Hepatocyte (in vitro differentiated cells): ENCODE measurements around the gene ANXA9. TPM values are rescaled to one million over a fixed set of nuclear protein-coding genes. Genes with fewer than 3 reads are reported as not detected.
A peak's percentile ranks its signal among the peaks of the same experiment; 100 is the strongest.

Experiments used
- DNase-seq: peaks from one replicate; pipeline ENCODE4 v3.0.0-alpha.2; 2016; ENCODE audit warnings: low spot score
- H2AFZ ChIP-seq: fragments of 200-600 bp; sonication (generic); 2 replicates; pipeline ENCODE4 v1.6.0; 2016; ENCODE audit warnings: antibody characterized with exemption, mild to moderate bottlenecking
- H3K27ac ChIP-seq: fragments of 200-600 bp; sonication (generic); 2 replicates; pipeline ENCODE4 v1.5.1; 2016; ENCODE audit warnings: mild to moderate bottlenecking
- H3K27me3 ChIP-seq: fragments of 200-600 bp; sonication (generic); 2 replicates; pipeline ENCODE4 v1.6.1; 2016
- H3K36me3 ChIP-seq: fragments of 200-600 bp; sonication (generic); replicated peaks from 2 replicates; pipeline ENCODE4 v1.5.1; 2016; ENCODE audit warnings: low read depth; ENCODE audit not compliant: insufficient read depth
- H3K4me1 ChIP-seq: fragments of 200-600 bp; sonication (generic); 2 replicates; pipeline ENCODE4 v1.5.1; 2016; ENCODE audit warnings: mild to moderate bottlenecking, moderate library complexity; ENCODE audit not compliant: insufficient read depth
- H3K4me2 ChIP-seq: fragments of 200-600 bp; sonication (generic); 2 replicates; pipeline ENCODE4 v1.6.0; 2016
- H3K4me3 ChIP-seq: fragments of 200-600 bp; sonication (generic); 2 replicates; pipeline ENCODE4 v1.5.1; 2016; ENCODE audit warnings: mild to moderate bottlenecking
- H3K79me2 ChIP-seq: fragments of 200-600 bp; sonication (generic); 2 replicates; pipeline ENCODE4 v1.6.0; 2017; ENCODE audit warnings: mild to moderate bottlenecking
- H3K9me2 ChIP-seq: fragments of 200-600 bp; sonication (generic); replicated peaks from 2 replicates; pipeline ENCODE4 v1.6.0; 2017; ENCODE audit warnings: mild to moderate bottlenecking; ENCODE audit not compliant: insufficient read depth
- H3K9me3 ChIP-seq: fragments of 200-600 bp; sonication (generic); 2 replicates; pipeline ENCODE4 v1.5.1; 2016; ENCODE audit warnings: low read depth, mild to moderate bottlenecking
- H4K20me1 ChIP-seq: fragments of 200-600 bp; sonication (generic); 2 replicates; pipeline ENCODE4 v1.6.0; 2016; ENCODE audit warnings: mild to moderate bottlenecking; ENCODE audit not compliant: insufficient read depth, poor library complexity, severe bottlenecking
- CTCF ChIP-seq: fragments of 200-600 bp; sonication (generic); IDR thresholded peaks from 2 replicates; pipeline ENCODE4 v1.5.1; 2016; ENCODE audit warnings: antibody characterized with exemption, mild to moderate bottlenecking; ENCODE audit not compliant: poor library complexity
- EZH2 ChIP-seq: fragments of 200-600 bp; sonication (generic); IDR thresholded peaks from 2 replicates; pipeline ENCODE4 v1.6.1; 2016; ENCODE audit warnings: antibody characterized with exemption, mild to moderate bottlenecking, borderline replicate concordance
- EZH2phosphoT487 ChIP-seq: fragments of 200-600 bp; sonication (generic); IDR thresholded peaks from one replicate; pipeline ENCODE4 v1.6.1; 2018; ENCODE audit warnings: antibody characterized with exemption, mild to moderate bottlenecking, low read depth, moderate library complexity; ENCODE audit not compliant: unreplicated experiment, severe bottlenecking
- WGBS: methylation state at CpG from one replicate; pipeline ENCODE4 v1.1.6; 2016; ENCODE audit warnings: low lambda C conversion rate; ENCODE audit errors: missing lambda C conversion rate; 5-methylcytosine and 5-hydroxymethylcytosine counted together
- polyA plus RNA-seq: library from polyadenylated mRNA; unstranded; fragments of >200 nt; fragmentation: Nextera tagmentation; extraction: Ambion mirVana; gene quantifications from 2 replicates; pipeline ENCODE4 v1.2.1, GENCODE V29; 2016
- total RNA-seq: library from RNA; depleted of rRNA; stranded (reverse); fragments of >200 nt; gene quantifications from 2 replicates; pipeline ENCODE4 v1.2.3, GENCODE V29; 2014

ANXA9 gene, protein sequence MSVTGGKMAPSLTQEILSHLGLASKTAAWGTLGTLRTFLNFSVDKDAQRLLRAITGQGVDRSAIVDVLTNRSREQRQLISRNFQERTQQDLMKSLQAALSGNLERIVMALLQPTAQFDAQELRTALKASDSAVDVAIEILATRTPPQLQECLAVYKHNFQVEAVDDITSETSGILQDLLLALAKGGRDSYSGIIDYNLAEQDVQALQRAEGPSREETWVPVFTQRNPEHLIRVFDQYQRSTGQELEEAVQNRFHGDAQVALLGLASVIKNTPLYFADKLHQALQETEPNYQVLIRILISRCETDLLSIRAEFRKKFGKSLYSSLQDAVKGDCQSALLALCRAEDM
- 7.5 and 7.9 TPM in 2 replicates for total RNA-seq
- 8.8 and 9.0 TPM in 2 replicates for polyA plus RNA-seq

DNA sequence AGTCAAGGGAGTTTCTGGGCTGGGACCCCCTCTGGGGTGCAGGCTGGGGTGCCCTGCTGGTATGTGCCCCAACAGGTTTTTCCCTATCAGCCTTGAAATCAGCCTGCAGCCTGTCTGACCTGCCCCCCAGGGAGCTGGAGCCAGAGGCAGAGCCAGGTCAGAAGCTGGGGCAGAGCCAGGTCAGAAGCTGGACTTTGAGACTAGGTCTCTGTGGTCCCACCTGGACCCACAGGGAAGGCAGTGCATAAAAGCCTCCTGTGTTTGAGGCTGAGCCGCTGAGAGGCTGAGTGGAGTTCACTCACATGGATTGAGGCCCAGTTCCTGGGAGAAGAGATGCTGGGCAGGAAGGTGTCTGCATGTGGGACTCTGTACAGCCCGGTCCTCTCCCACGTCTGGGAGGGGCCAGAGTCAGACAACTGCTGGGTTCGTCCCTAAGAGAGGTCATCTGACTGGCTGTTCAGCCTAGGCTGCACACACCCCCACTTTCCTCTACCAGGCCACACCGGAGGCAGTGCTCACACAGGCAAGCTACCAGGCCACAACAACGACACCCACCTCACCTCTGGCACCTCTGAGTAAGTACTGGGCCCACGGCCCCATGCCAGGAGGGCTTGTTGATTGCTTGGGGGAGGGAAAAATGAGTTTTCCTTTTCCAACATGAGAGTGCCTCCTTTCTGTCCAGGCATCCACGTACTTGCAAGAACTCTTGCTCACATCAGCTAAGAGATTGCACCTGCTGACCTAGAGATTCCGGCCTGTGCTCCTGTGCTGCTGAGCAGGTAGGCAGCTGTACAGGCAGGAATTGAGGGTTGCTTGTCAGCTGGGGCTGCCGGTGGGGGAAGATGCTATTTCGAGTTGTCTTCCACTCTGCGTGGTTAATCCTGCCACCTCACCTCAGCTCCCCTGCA lies at the start of gene ANXA9:
Gene ANXA9, plus strand, starts transcription at position 488 of the 908 bp plus-strand sequence. CDS start 814 bp downstream, outside the sequence.
- peak within 1 kb of the TSS; percentile 54 for H3K4me2 ChIP-seq

GRCh38 chr1:150944856-150945255 lies 37.2 kb upstream of the ANXA9 start:
- H3K4me1 ChIP-seq = no peaks in the 10 kb centered on the region
- no peak overlapping the region for H3K4me2 ChIP-seq
- TF ChIP-seq CTCF = no peak
- TF ChIP-seq EZH2 = no peak
- no peak for TF ChIP-seq EZH2phosphoT487
- no peaks in the 10 kb centered on the region for H3K9me2 ChIP-seq
- 88% methylated on average over 5 of the region's 5 CpGs for WGBS
- no peaks in the 10 kb centered on the region for H3K9me3 ChIP-seq
- no peaks in the 10 kb centered on the region for H3K79me2 ChIP-seq
- H4K20me1 ChIP-seq = no peaks in the 10 kb centered on the region
- H2AFZ ChIP-seq = no peak overlapping the region
- H3K36me3 ChIP-seq = no peaks in the 10 kb centered on the region
- no peak for DNase-seq
- H3K4me3 ChIP-seq = no peak overlapping the region
- no peaks in the 10 kb centered on the region for H3K27me3 ChIP-seq
- no peak overlapping the region for H3K27ac ChIP-seq

More for the DNA sequence above, at the start of gene ANXA9:
- peak within 1 kb of the TSS; percentile 33 for H2AFZ ChIP-seq
- TF ChIP-seq CTCF = no peak
- no peak for TF ChIP-seq EZH2phosphoT487
- TF ChIP-seq EZH2 = no peak
- WGBS = 60% methylated on average over 12 of the region's 12 CpGs
- H3K4me1 ChIP-seq = peaks cover 43% of the 10 kb centered on the region
- peak; percentile 76 for DNase-seq
- no peak within 1 kb of the TSS for H3K4me3 ChIP-seq
- H3K27ac ChIP-seq = peak within 1 kb of the TSS; percentile 76
- no peaks in the 10 kb centered on the region for H3K9me2 ChIP-seq
- no peaks in the 10 kb centered on the region for H3K36me3 ChIP-seq
- H3K9me3 ChIP-seq = no peaks in the 10 kb centered on the region
- H3K79me2 ChIP-seq = no peaks in the 10 kb centered on the region
- no peaks in the 10 kb centered on the region for H3K27me3 ChIP-seq
- H4K20me1 ChIP-seq = no peaks in the 10 kb centered on the region

GRCh38 chr1:150954708-150955107 lies 27.4 kb upstream of the ANXA9 start:
- no peaks in the 10 kb centered on the region for H3K9me2 ChIP-seq
- no peaks in the 10 kb centered on the region for H3K4me1 ChIP-seq
- no peak overlapping the region for H3K27ac ChIP-seq
- H3K27me3 ChIP-seq = no peaks in the 10 kb centered on the region
- H3K79me2 ChIP-seq = no peaks in the 10 kb centered on the region
- H2AFZ ChIP-seq = no peak overlapping the region
- TF ChIP-seq EZH2phosphoT487 (no peak), EZH2 (no peak), CTCF (no peak)
- H3K4me2 ChIP-seq = no peak overlapping the region
- no peak for DNase-seq
- H4K20me1 ChIP-seq = no peaks in the 10 kb centered on the region
- H3K4me3 ChIP-seq = no peak overlapping the region
- no peaks in the 10 kb centered on the region for H3K36me3 ChIP-seq
- H3K9me3 ChIP-seq = no peaks in the 10 kb centered on the region
- 90% methylated on average over 3 of the region's 3 CpGs for WGBS
